Kidney tubule cell (primary cell): ENCODE measurements around the gene PTPN6.
A peak's percentile ranks its signal among the peaks of the same experiment; 100 is the strongest.
"Not testable (repeated sequence)": the region's sequence is repeated elsewhere in the genome, so short reads cannot be mapped to it uniquely, and the experiment has no call there.

Experiments
- DNase-seq: peaks from one replicate; pipeline ENCODE4 v3.0.0-alpha.2; 2018; ENCODE audit warnings: low spot score

PTPN6 gene

GRCh38 chr12:6950811-6951540 lies at the start of gene PTPN6:
TSS of gene PTPN6 (plus strand) at chr12:6951356. CDS start at chr12:6951513, 157 bp downstream.
- DNase-seq = no peak

- no peak for DNase-seq
Measured at GRCh38 chr12:6902448-6902847, 48.7 kb upstream of the PTPN6 start.

GRCh38 chr12:6903722-6904121 lies 47.4 kb upstream of the PTPN6 start:
- peak; percentile 60 for DNase-seq

GRCh38 chr12:6904280-6905276 lies 46.6 kb upstream of the PTPN6 start, which contains the start of gene LRRC23:
TSS of gene LRRC23 (plus strand) at chr12:6904822. CDS start at chr12:6905634, 812 bp downstream.
- DNase-seq = peak; percentile 96

GRCh38 chr12:6905414-6906040 lies 45.6 kb upstream of the PTPN6 start:
- DNase-seq = no peak

GRCh38 chr12:6908141-6908540 lies 43.0 kb upstream of the PTPN6 start:
- not testable (repeated sequence) for DNase-seq

GRCh38 chr12:6909421-6910145 lies 41.6 kb upstream of the PTPN6 start:
- DNase-seq = no peak

GRCh38 chr12:6912164-6912935 lies 38.8 kb upstream of the PTPN6 start:
- DNase-seq = no peak

GRCh38 chr12:6914246-6914946 lies 36.8 kb upstream of the PTPN6 start, which contains the start of gene ENO2:
TSS of gene ENO2 (plus strand) at chr12:6914580. CDS start at chr12:6915833, 1,253 bp downstream.
- peak; percentile 82 for DNase-seq

GRCh38 chr12:6914947-6915788 lies 36.0 kb upstream of the PTPN6 start:
- DNase-seq = no peak

- DNase-seq = no peak
Measured at GRCh38 chr12:6915789-6916285, 35.3 kb upstream of the PTPN6 start.

- no peak for DNase-seq
Measured at GRCh38 chr12:6916426-6917200, 34.5 kb upstream of the PTPN6 start.

- DNase-seq = peak; percentile 67
Measured at GRCh38 chr12:6917491-6918231, 33.5 kb upstream of the PTPN6 start.

GRCh38 chr12:6919588-6919987 lies 31.6 kb upstream of the PTPN6 start:
- no peak for DNase-seq

- no peak for DNase-seq
Measured at GRCh38 chr12:6921539-6921938, 29.6 kb upstream of the PTPN6 start.

GRCh38 chr12:6921996-6922946 lies 28.9 kb upstream of the PTPN6 start:
- peak; percentile 69 for DNase-seq
